Subcutaneous adipose tissue (tissue), 4 donors: ENCODE results near the gene TMEM212. TPM values are rescaled to one million over a fixed set of nuclear protein-coding genes. Genes with fewer than 3 reads are reported as not detected.

Experiments
- total RNA-seq, 4 donors: library from RNA; depleted of rRNA; stranded (reverse); fragments of >200 nt; gene quantifications; one replicate each; pipeline ENCODE4 v1.1.0, GENCODE V29; 2016
- TF ChIP-seq, protein P1 (sequence below): fragments of 450-650 bp; IDR thresholded peaks from one replicate; pipeline ENCODE4 v1.5.1; 2016; ENCODE audit warnings: low read depth, mild to moderate bottlenecking, control low read depth, antibody characterized with exemption, moderate library complexity

Gene TMEM212
- under 1 TPM in 1 of 4 donors, not detected in 3; 0.17 TPM for total RNA-seq

DNA sequence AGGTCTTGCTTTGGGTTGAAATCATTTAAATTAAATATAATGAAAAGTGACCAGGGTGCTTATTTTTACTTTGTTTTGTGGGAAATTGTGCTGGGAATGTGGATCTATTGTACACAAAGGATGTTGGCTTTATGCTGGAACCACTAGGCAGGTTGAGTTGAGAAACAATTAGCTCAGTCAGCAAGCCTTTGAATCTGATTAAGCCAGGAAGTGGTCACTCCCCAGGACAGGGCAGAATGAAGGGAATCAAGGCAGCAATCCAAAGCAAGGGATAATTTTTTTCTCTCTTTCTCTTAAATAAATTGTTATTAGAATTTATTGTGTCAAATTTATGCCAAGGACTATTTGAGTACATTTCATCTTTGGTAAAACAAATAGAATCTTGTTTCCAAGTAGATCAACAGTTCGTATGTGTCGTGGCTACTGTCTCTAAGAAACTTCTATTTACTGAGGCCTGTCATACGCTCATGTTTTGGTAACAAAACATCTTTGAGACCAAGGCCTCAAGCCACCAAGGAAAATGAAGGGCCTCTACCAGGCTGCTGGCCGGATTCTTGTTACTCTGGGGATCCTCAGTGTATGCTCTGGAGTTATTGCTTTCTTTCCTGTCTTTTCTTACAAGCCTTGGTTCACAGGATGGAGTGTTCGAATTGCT, at the start of gene TMEM212:
TMEM212 (plus strand) TSS at position 486 of the 655 bp plus-strand sequence; CDS start at position 521, 35 bp downstream.
- TF ChIP-seq, protein P1, sequence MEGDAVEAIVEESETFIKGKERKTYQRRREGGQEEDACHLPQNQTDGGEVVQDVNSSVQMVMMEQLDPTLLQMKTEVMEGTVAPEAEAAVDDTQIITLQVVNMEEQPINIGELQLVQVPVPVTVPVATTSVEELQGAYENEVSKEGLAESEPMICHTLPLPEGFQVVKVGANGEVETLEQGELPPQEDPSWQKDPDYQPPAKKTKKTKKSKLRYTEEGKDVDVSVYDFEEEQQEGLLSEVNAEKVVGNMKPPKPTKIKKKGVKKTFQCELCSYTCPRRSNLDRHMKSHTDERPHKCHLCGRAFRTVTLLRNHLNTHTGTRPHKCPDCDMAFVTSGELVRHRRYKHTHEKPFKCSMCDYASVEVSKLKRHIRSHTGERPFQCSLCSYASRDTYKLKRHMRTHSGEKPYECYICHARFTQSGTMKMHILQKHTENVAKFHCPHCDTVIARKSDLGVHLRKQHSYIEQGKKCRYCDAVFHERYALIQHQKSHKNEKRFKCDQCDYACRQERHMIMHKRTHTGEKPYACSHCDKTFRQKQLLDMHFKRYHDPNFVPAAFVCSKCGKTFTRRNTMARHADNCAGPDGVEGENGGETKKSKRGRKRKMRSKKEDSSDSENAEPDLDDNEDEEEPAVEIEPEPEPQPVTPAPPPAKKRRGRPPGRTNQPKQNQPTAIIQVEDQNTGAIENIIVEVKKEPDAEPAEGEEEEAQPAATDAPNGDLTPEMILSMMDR, result no peak

- TF ChIP-seq, protein P1, result no peak
These were observed 46.4 kb upstream of the TMEM212 start for GRCh38 chr3:171796625-171797264.

DNA sequence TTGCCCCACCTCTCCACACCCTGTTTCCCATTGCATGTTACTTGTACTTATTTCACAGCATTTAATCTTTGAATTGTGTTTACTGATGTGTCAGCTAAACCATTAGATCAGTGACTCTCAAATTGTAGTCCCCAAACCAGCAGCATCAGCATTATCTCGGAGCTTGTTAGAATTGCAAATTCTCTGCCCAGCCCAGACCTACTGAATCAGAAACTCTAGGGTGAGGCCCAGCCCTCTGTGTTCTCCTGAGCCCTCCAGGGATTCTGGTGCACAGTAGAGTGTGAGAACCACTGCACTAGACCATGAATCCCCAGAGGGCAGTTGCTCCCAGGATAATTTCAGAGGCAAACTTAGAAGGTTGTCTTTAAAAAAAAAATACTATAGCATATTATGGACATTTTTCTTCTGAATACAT, 45.9 kb upstream of the TMEM212 start:
- TF ChIP-seq, protein P1, result no peak

GRCh38 chr3:171797873-171798272, 45.3 kb upstream of the TMEM212 start:
- TF ChIP-seq, protein P1, result no peak

DNA sequence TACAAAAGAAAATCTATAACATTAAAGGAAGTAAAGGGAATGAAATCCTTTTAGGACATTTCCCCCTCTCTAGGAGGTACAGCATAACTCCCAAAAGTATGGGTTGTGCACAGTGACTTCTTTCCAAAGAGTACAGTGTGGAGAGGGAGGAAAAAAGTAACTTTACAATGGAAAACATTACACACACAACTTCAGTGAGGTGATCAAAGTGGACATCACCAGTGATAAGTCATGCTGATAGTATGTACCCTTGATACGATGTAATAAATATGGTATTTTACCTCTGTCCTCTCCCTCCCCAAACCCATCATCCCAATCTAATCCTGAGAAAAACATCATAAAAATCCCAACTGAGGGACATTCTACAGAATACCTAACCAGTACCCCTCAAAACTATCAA, 43.6 kb upstream of the TMEM212 start:
- TF ChIP-seq, protein P1, result no peak

GRCh38 chr3:171801738-171802589, 41.2 kb upstream of the TMEM212 start:
- TF ChIP-seq, protein P1, result no peak

DNA sequence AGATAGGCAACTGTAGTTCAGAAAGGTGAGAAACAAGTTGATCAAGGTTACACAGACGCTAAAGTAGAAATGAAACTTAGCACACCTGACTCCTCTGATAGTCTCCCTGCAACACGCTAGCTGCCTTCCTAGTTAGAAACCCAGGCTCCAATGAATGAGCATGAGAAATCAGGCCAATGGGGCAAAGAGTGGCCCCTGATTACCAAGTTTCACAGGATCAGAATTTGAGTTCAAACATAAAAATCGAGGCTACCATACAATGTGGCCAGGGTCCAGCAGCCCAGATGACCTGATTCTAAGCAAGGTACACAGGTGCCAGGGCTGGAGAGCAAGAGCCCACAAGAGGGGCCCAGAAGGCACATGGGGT, 40.6 kb upstream of the TMEM212 start:
- TF ChIP-seq, protein P1, result no peak
